ENCODE data around the gene HEMGN. TPM values are rescaled to one million over a fixed set of nuclear protein-coding genes. Genes with fewer than 3 reads are reported as not detected.

The HEMGN gene
- total and polyA plus RNA-seq, 2 of the 8 experiments (the other 6 are each of a cell fraction or from before 2014, with no cell fraction given), result not detected

GRCh38 chr9:97982683-97983588, 45.0 kb upstream of the HEMGN start, which contains the start of gene ANP32B:
TSS of gene ANP32B (plus strand) at chr9:97983341. CDS start at chr9:97983556, 215 bp downstream.
- Histone ChIP-seq H3K18ac (ENCODE audit: extremely low read depth, low read length) (peak within 1 kb of the TSS; percentile 90), H3K36me3 (ENCODE audit: control insufficient read depth in 2 of 4, insufficient read depth in 4 of 4, low read length in 3 of 4) (no peaks in the 10 kb centered on the region), H3K4me2 (ENCODE audit: insufficient read depth in 1 of 2, low read depth in 2 of 2, low read length in 2 of 2) (peak within 1 kb of the TSS; percentile 55 to 94), H3K9ac (replicated peaks in 1 of 4; ENCODE audit: extremely low read depth in 1 of 4, low read depth in 3 of 4, low read length in 3 of 4) (peak within 1 kb of the TSS; percentile 67 to 97 (median 78)), H3K27ac (ENCODE audit: low read depth, low read length) (peak within 1 kb of the TSS; percentile 64; the same call in 1 of the 2 replicates), H3K56ac (replicated peaks; ENCODE audit: insufficient read length, low read depth, low read length) (peak within 1 kb of the TSS; percentile 69), H3K27me3 (replicated peaks in 1 of 4; ENCODE audit: control insufficient read depth in 3 of 4, extremely low read depth in 1 of 4, insufficient read depth in 3 of 4, low read length in 3 of 4) (peaks cover 42 to 75% (median 62%) of the 10 kb centered on the region in 4 experiments), H2BK15ac (ENCODE audit: low read length) (no peak within 1 kb of the TSS), H3K23me2 (ENCODE audit: low read depth, low read length) (peaks cover 12% of the 10 kb centered on the region; the same call in 1 of the 2 replicates), H2BK12ac (ENCODE audit: low read depth, low read length) (no peak within 1 kb of the TSS), H2AK5ac (ENCODE audit: low read depth, low read length) (no peak within 1 kb of the TSS), H3K23ac (ENCODE audit: insufficient read length) (no peak within 1 kb of the TSS), H2BK120ac (replicated peaks; ENCODE audit: low read depth, low read length) (no peak within 1 kb of the TSS), H3K9me3 (ENCODE audit: insufficient read depth in 2 of 2, low read depth in 1 of 2, low read length in 1 of 2) (peaks cover 0 to 5% of the 10 kb centered on the region in 2 experiments; a peak in 1 of 4 replicates), H3K79me1 (ENCODE audit: low read depth, low read length) (peaks cover 3% of the 10 kb centered on the region; the same call in 1 of the 2 replicates), H3K79me2 (ENCODE audit: control insufficient read depth in 1 of 2, insufficient read depth in 2 of 2, low read length in 2 of 2) (peaks cover 6 to 28% of the 10 kb centered on the region in 2 experiments), H3K4me3 (ENCODE audit: extremely low read depth in 1 of 4, insufficient read depth in 2 of 4, low read depth in 3 of 4, low read length in 4 of 4) (peak within 1 kb of the TSS; percentile 62 to 95 (median 68)), H3K4ac (replicated peaks; ENCODE audit: insufficient read length, low read depth, low read length) (no peak within 1 kb of the TSS), H2AFZ (ENCODE audit: low read length) (no peak within 1 kb of the TSS), H2BK5ac (ENCODE audit: low read depth, low read length) (no peak within 1 kb of the TSS), H2BK20ac (ENCODE audit: low read length) (no peak within 1 kb of the TSS), H3K4me1 (replicated peaks in 1 of 4; ENCODE audit: control insufficient read depth in 3 of 4, insufficient read depth in 4 of 4, low read length in 3 of 4) (peaks cover 0 to 7% (median 2%) of the 10 kb centered on the region in 4 experiments; a peak in 2 of 7 replicates), H4K91ac (replicated peaks; ENCODE audit: insufficient read length, low read length) (peak within 1 kb of the TSS; percentile 96), H4K5ac (ENCODE audit: insufficient read length, low read depth, low read length) (peak within 1 kb of the TSS; percentile 85), H3K14ac (ENCODE audit: insufficient read length) (no peak within 1 kb of the TSS), H4K8ac (ENCODE audit: extremely low read depth, insufficient read depth, low read length) (peak within 1 kb of the TSS; percentile 99), H4K20me1 (replicated peaks in 1 of 2; ENCODE audit: control insufficient read depth in 1 of 2, insufficient read depth in 2 of 2, low read length in 2 of 2) (peaks cover 19 to 34% of the 10 kb centered on the region in 2 experiments)
- DNase-seq (ENCODE audit: low read depth in 1 of 2, low spot score in 2 of 2) (peak; percentile 46 to 94), FAIRE-seq (no peak)
- WGBS, 2 experiments (ENCODE audit: extremely low coverage in 1 of 2, insufficient coverage in 1 of 2, insufficient read length in 1 of 2, insufficient replicate concordance in 2 of 2, low coverage in 1 of 2, low lambda C conversion rate in 2 of 2, missing lambda C conversion rate in 1 of 2), result 3% methylated on average over 38 of the region's 105 CpGs; no CpG with 5 or more reads in 1 of the 2 experiments
- ChIA-PET CTCF (ENCODE audit: partially characterized antibody) (interaction anchor here (1.1 to 3.1 kb wide), 9 partner anchors 12 to 80 kb away, joined by 3 to 13 read pairs (median 4); no protein-coding TSS in a partner anchor), POLR2A (ENCODE audit: partially characterized antibody) (interaction anchor here (0.8 to 2.3 kb wide), 11 partner anchors 10 to 109 kb away, joined by 3 to 21 read pairs (median 4); partner anchors contain the start of genes NANS and TRMO)
- TF ChIP-seq NANOG (IDR thresholded peaks at IDR 0.05; ENCODE audit: insufficient read depth, low read depth, low read length, poor library complexity, severe bottlenecking), result no peak
- TF ChIP-seq BACH1 (IDR thresholded peaks at IDR 0.05; ENCODE audit: low read length), result no peak; the same call in 1 of the 2 replicates
- no peak for TF ChIP-seq SAP30 (IDR thresholded peaks at IDR 0.05; ENCODE audit: insufficient read depth, insufficient replicate concordance, low read length)
- peak in 1 of 2 experiments; percentile 33; a peak in 1 of 4 replicates for TF ChIP-seq RAD21 (IDR thresholded peaks at IDR 0.05 in 1 of 2, conservative IDR thresholded peaks at IDR 0.05 in 1 of 2; ENCODE audit: low read depth in 2 of 2, low read length in 2 of 2)
- no peak for TF ChIP-seq CHD2 (IDR thresholded peaks at IDR 0.05; ENCODE audit: low read length)
- TF ChIP-seq RBBP5 (IDR thresholded peaks at IDR 0.05; ENCODE audit: borderline replicate concordance, low read depth, low read length), result peak; percentile 33; the same call in 1 of the 2 replicates
- peak; percentile 53; the same call in 1 of the 2 replicates for TF ChIP-seq POLR2AphosphoS5 (IDR thresholded peaks at IDR 0.05; ENCODE audit: low read depth, low read length)
- no peak for TF ChIP-seq JUN (IDR thresholded peaks at IDR 0.05; ENCODE audit: low read depth, low read length)
- no peak for TF ChIP-seq HDAC2 (IDR thresholded peaks at IDR 0.05; ENCODE audit: borderline replicate concordance in 1 of 2, low read depth in 2 of 2, low read length in 2 of 2)
